Stimulated activated naive CD8-positive, alpha-beta T cell treated with anti-CD3 and anti-CD28 coated beads, Interleukin-15, Interleukin-2, amounts not matched to agents 100 ng/mL and 50 ng/mL, for 24 hours (primary cell): Measurements from ENCODE around the gene UPB1.

Experiments
- H3K27ac Mint-ChIP-seq: one replicate; pipeline ENCODE4 v1.8.0; 2021; ENCODE audit warnings: mild to moderate bottlenecking, mixed read lengths
- H3K27me3 Mint-ChIP-seq: one replicate; pipeline ENCODE4 v1.8.0; 2021; ENCODE audit warnings: mixed read lengths
- H3K36me3 Mint-ChIP-seq: one replicate; pipeline ENCODE4 v1.8.0; 2021; ENCODE audit warnings: low read depth, mixed read lengths
- H3K4me1 Mint-ChIP-seq: one replicate; pipeline ENCODE4 v1.8.0; 2021; ENCODE audit warnings: low read depth, mixed read lengths
- H3K4me3 Mint-ChIP-seq: one replicate; pipeline ENCODE4 v1.8.0; 2021; ENCODE audit warnings: mild to moderate bottlenecking, mixed read lengths
- H3K9me3 Mint-ChIP-seq: one replicate; pipeline ENCODE4 v1.8.0; 2021; ENCODE audit warnings: mixed read lengths

Gene UPB1

GRCh38 chr22:24494167-24494527, 985 bp upstream of the UPB1 start:
- H3K27me3 Mint-ChIP-seq = peaks cover 27% of the 10 kb centered on the region
- H3K9me3 Mint-ChIP-seq = no peaks in the 10 kb centered on the region
- H3K4me1 Mint-ChIP-seq = peaks cover 13% of the 10 kb centered on the region
- no peak overlapping the region for H3K4me3 Mint-ChIP-seq
- H3K36me3 Mint-ChIP-seq = no peaks in the 10 kb centered on the region
- no peak overlapping the region for H3K27ac Mint-ChIP-seq

DNA sequence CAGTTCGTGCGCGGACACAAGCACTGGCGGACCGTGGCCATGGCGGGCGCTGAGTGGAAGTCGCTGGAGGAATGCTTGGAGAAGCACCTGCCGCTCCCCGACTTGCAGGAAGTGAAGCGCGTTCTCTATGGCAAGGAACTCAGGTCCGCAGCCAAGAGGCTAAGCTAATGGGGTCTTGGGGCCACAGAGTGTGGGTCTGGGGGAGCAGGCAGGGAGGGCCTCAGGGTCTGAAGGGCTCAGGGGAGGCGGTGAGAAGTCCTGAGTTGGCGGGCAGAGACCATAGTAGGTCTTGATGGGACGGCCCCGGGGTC, 188 bp downstream of the UPB1 start:
- Mint-ChIP-seq H3K27me3 (peaks cover 27% of the 10 kb centered on the region), H3K4me1 (peaks cover 13% of the 10 kb centered on the region), H3K4me3 (no peak overlapping the region), H3K27ac (no peak overlapping the region), H3K9me3 (no peaks in the 10 kb centered on the region), H3K36me3 (no peaks in the 10 kb centered on the region)

GRCh38 chr22:24496234-24496633, 1.1 kb downstream of the UPB1 start:
- H3K9me3 Mint-ChIP-seq = no peaks in the 10 kb centered on the region
- H3K27ac Mint-ChIP-seq = no peak overlapping the region
- H3K4me3 Mint-ChIP-seq = no peak overlapping the region
- no peaks in the 10 kb centered on the region for H3K36me3 Mint-ChIP-seq
- peaks cover 13% of the 10 kb centered on the region for H3K4me1 Mint-ChIP-seq
- H3K27me3 Mint-ChIP-seq = peaks cover 24% of the 10 kb centered on the region

- H3K4me1 Mint-ChIP-seq = peaks cover 13% of the 10 kb centered on the region
- peaks cover 24% of the 10 kb centered on the region for H3K27me3 Mint-ChIP-seq
- H3K36me3 Mint-ChIP-seq = no peaks in the 10 kb centered on the region
- no peak overlapping the region for H3K4me3 Mint-ChIP-seq
- no peak overlapping the region for H3K27ac Mint-ChIP-seq
- H3K9me3 Mint-ChIP-seq = no peaks in the 10 kb centered on the region
These were observed 1.5 kb downstream of the UPB1 start for GRCh38 chr22:24496661-24497060.

DNA sequence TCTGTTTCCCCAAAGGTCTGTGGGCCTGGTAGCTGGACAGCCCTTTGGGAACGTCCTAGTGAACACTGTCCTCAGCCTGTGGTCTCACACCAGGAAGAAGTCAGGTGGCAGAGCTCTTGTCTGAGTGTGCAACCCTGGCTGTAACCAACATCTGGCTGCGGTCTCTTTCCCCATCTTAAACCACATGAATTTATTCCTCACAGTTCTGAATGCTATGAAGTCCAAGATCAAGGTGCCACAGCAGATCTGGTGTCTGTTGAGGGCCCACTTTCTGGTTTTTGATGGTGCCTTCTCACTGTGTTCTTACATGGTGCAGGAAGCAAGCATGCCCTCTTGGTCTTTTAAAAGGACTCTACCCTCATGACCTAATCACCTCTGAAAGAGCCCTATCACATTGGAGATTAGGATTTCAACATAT, 2.7 kb downstream of the UPB1 start:
- no peaks in the 10 kb centered on the region for H3K9me3 Mint-ChIP-seq
- H3K4me1 Mint-ChIP-seq = peaks cover 14% of the 10 kb centered on the region
- H3K27ac Mint-ChIP-seq = no peak overlapping the region
- no peaks in the 10 kb centered on the region for H3K36me3 Mint-ChIP-seq
- peaks cover 15% of the 10 kb centered on the region for H3K27me3 Mint-ChIP-seq
- no peak overlapping the region for H3K4me3 Mint-ChIP-seq

DNA sequence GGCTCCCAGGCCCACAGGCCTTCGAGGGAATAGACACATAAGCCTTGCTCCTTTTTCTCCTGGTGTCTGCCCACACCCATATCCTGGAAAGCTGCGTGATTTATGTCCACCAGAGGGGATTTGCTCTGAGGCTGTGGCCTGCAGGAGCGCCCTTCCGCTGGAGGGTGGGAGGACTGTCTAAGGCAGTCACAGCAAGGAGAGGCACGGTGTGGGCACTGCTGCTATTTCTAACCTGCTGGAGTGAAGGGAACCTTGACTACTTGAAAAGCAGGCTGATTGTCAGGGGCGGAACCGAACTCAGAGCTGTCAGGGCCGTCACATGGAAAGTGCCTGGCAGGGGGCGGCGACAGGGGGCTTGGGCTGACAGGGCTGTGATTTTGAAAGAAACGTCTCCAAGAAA, 3.7 kb downstream of the UPB1 start:
- Mint-ChIP-seq H3K27me3 (peaks cover 10% of the 10 kb centered on the region), H3K4me1 (peaks cover 24% of the 10 kb centered on the region), H3K36me3 (no peaks in the 10 kb centered on the region), H3K9me3 (no peaks in the 10 kb centered on the region), H3K27ac (no peak overlapping the region), H3K4me3 (no peak overlapping the region)

GRCh38 chr22:24499706-24500276, 4.7 kb downstream of the UPB1 start:
- H3K9me3 Mint-ChIP-seq = no peaks in the 10 kb centered on the region
- H3K27ac Mint-ChIP-seq = no peak overlapping the region
- no peaks in the 10 kb centered on the region for H3K36me3 Mint-ChIP-seq
- H3K4me1 Mint-ChIP-seq = peaks cover 30% of the 10 kb centered on the region
- no peak overlapping the region for H3K4me3 Mint-ChIP-seq
- H3K27me3 Mint-ChIP-seq = peaks cover 7% of the 10 kb centered on the region

DNA sequence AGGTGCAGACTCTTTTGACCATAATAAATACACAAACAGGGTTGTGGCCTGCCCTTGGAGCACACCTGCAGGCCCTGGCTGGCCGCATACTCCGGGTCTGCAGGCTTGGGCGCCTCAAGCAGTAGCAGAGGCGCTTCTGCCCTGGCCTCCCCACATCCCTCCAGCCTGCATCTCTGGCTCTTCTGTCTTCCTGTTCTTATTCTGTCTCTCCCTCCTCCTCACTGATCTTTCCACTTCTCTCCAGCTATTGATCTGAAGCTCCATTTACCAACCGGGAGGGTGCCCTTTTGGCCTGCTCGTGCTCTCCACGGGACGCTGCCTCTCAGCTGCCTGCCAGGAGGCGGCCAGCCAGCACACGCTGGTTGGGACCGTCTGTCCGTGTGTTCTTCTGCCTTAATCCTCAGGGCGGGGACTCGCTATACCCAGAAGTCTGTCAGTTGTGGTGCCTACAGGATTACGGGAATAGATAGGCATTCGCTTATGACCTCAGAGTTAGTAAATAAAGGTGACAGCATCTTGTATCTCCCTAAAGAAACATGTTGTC, 5.2 kb downstream of the UPB1 start:
- peaks cover 7% of the 10 kb centered on the region for H3K27me3 Mint-ChIP-seq
- no peak overlapping the region for H3K4me3 Mint-ChIP-seq
- no peaks in the 10 kb centered on the region for H3K9me3 Mint-ChIP-seq
- no peaks in the 10 kb centered on the region for H3K36me3 Mint-ChIP-seq
- H3K27ac Mint-ChIP-seq = no peak overlapping the region
- peaks cover 30% of the 10 kb centered on the region for H3K4me1 Mint-ChIP-seq

DNA sequence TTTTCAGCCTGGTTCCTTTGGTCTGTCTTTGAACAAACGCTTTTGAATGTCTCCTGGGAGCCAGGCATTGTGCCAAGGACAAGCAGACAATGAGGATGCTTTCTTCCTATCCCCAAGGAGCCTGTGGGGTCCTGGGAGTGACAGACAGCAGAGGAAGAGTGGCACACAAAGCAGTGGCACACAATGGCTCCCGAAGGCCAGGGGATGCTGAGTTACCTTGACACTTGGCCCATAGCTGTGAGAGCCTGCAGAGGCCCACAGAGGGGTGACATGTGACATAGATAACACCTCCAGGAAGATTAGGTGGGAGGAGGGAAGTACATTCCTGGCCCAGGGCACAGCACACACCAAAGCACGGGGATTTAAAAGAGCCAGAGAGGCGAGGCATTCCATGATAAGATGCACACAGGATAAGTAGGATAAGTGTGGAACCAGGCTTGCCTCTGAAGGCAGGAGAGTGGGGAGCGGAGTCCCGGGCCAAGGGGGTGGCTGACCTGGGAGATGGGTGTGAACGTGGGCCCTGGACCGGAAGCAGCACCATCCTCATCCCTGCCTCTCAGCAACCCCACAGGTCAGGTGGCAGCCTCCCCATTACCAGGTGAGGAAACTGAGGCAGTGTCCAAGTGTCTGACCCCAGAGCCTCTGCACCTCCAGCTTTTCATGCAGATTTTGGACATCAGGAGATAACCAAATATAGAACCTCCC, 6.3 kb downstream of the UPB1 start:
- H3K9me3 Mint-ChIP-seq = no peaks in the 10 kb centered on the region
- H3K27me3 Mint-ChIP-seq = peaks cover 4% of the 10 kb centered on the region
- peaks cover 30% of the 10 kb centered on the region for H3K4me1 Mint-ChIP-seq
- no peaks in the 10 kb centered on the region for H3K36me3 Mint-ChIP-seq
- no peak overlapping the region for H3K4me3 Mint-ChIP-seq
- H3K27ac Mint-ChIP-seq = no peak overlapping the region

GRCh38 chr22:24502034-24502433, 6.9 kb downstream of the UPB1 start:
- H3K36me3 Mint-ChIP-seq = no peaks in the 10 kb centered on the region
- no peak overlapping the region for H3K4me3 Mint-ChIP-seq
- no peaks in the 10 kb centered on the region for H3K9me3 Mint-ChIP-seq
- no peak overlapping the region for H3K27ac Mint-ChIP-seq
- no peaks in the 10 kb centered on the region for H3K27me3 Mint-ChIP-seq
- peaks cover 30% of the 10 kb centered on the region for H3K4me1 Mint-ChIP-seq

DNA sequence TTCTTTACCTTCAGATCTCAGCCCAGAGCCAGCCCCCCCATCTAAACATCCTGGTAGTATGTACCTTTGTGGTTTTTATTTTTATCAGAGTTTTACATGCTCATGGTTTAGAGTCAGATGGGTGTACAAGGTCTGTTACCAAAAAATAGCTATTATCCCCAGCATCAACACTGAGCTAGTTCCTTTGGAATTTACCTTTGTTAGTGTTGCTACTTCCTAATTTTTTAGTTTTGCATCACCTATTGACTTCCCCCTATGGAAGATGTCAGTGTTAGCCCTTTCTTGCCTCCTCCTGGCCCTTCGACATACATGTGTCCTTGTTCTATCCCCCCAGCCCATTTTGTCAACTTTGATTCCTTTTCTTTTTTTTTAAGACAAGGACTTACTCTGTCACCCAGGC, 7.4 kb downstream of the UPB1 start:
- Mint-ChIP-seq H3K27ac (no peak overlapping the region), H3K4me3 (no peak overlapping the region), H3K27me3 (no peaks in the 10 kb centered on the region), H3K9me3 (no peaks in the 10 kb centered on the region), H3K4me1 (peaks cover 26% of the 10 kb centered on the region), H3K36me3 (no peaks in the 10 kb centered on the region)

GRCh38 chr22:24503137-24503842, 8.2 kb downstream of the UPB1 start:
- Mint-ChIP-seq H3K9me3 (no peaks in the 10 kb centered on the region), H3K4me1 (peaks cover 18% of the 10 kb centered on the region), H3K27ac (peak overlapping the region; percentile 1), H3K4me3 (no peak overlapping the region), H3K27me3 (no peaks in the 10 kb centered on the region), H3K36me3 (no peaks in the 10 kb centered on the region)

DNA sequence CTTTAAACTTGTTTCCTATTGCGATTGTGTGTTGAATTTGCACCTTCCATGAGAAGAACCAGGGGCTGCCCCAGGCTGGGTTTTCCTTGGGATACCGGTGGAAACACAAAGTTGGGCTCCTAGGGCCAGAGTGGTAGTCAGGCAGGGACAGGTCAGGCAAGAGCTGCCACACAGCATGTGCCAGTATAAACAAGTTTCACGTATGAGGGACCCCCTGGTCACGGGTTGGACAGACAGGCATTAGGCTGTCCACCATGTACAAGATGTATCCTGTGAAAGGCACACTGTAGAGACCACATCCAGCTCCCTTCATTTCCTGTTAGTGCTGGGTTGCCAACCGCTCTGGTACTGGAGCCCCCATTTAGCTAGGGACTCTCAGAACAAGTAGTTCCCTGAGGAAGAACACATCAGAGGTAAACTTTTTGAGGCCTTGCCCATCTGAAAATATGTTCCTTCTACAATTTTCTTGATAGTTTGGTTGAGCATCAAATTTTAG, 8.8 kb downstream of the UPB1 start:
- H3K27ac Mint-ChIP-seq = peak overlapping the region; percentile 1
- H3K4me3 Mint-ChIP-seq = no peak overlapping the region
- H3K9me3 Mint-ChIP-seq = no peaks in the 10 kb centered on the region
- no peaks in the 10 kb centered on the region for H3K27me3 Mint-ChIP-seq
- H3K4me1 Mint-ChIP-seq = peaks cover 17% of the 10 kb centered on the region
- H3K36me3 Mint-ChIP-seq = no peaks in the 10 kb centered on the region

DNA sequence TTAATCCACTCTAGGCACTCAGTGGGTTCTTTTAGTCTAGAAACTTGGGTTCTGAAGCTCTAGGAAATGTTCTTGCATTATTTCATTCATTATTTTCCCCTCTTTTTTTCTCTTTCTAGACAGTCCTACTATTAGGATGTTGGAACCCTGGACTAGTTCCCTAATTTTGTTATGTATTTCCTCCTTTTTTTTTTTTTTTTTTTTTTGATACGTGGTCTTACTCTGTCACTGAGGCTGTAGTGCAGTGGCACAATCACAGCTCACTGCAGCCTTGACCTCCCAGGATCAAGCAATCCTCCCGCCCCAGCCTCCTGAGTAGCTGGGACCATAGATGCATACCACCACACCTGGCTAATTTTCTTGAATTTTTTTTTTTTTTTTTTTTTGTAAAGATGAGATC, 9.4 kb downstream of the UPB1 start:
- H3K9me3 Mint-ChIP-seq = no peaks in the 10 kb centered on the region
- H3K4me3 Mint-ChIP-seq = no peak overlapping the region
- H3K27ac Mint-ChIP-seq = no peak overlapping the region

GRCh38 chr22:24504956-24505736, 10.0 kb downstream of the UPB1 start:
- no peaks in the 10 kb centered on the region for H3K36me3 Mint-ChIP-seq

More for the DNA sequence above, 9.4 kb downstream of the UPB1 start:
- Mint-ChIP-seq H3K4me1 (peaks cover 17% of the 10 kb centered on the region), H3K36me3 (no peaks in the 10 kb centered on the region), H3K27me3 (no peaks in the 10 kb centered on the region)

More at GRCh38 chr22:24504956-24505736, 10.0 kb downstream of the UPB1 start:
- Mint-ChIP-seq H3K27ac (no peak overlapping the region), H3K4me1 (peaks cover 17% of the 10 kb centered on the region), H3K4me3 (no peak overlapping the region), H3K27me3 (no peaks in the 10 kb centered on the region), H3K9me3 (no peaks in the 10 kb centered on the region)
